Caco-2 (cell line): ENCODE data around the gene DNAH8. TPM values are rescaled to one million over a fixed set of nuclear protein-coding genes. Genes with fewer than 3 reads are reported as not detected.

Experiments
- BruUV-seq: library from RNA; stranded (reverse); fragments of 400-500 nt; replicated peaks from 2 replicates; lab custom pipeline; 2021; lab: Mats Ljungman, UMichigan
- CTCF ChIA-PET: fragments of 300-600 bp; sonication (Branson Sonifier 250); formaldehyde crosslinking; loops from one replicate; lab custom pipeline; 2022; ENCODE audit warnings: antibody characterized with exemption; lab: Charles Lee
- POLR2A ChIA-PET: fragments of 300-600 bp; sonication (Branson Sonifier 250); formaldehyde crosslinking; loops from one replicate; lab custom pipeline; 2022; ENCODE audit warnings: antibody characterized with exemption; lab: Charles Lee
- DNase-seq, 2 experiments: peaks; one replicate each; pipeline versions ENCODE4 v3.0.0 to v3.0.0-alpha.2; 2020 to 2022
- H3K27me3 ChIP-seq: replicated peaks from 2 replicates; pipeline ENCODE4 v1.6.0; 2011; ENCODE audit warnings: low read length; ENCODE audit not compliant: control insufficient read depth, insufficient read depth
- H3K36me3 ChIP-seq: 2 replicates; pipeline ENCODE4 v1.5.1; 2011; ENCODE audit warnings: low read length; ENCODE audit not compliant: control insufficient read depth, insufficient read depth
- H3K4me1 ChIP-seq: fragments of 250-450 bp; sonication (Bioruptor Pico); 2 replicates; pipeline ENCODE4 v1.5.1; 2020; ENCODE audit warnings: mild to moderate bottlenecking
- H3K4me3 ChIP-seq: 2 replicates; pipeline ENCODE4 v1.5.1; 2011; ENCODE audit warnings: low read depth, mild to moderate bottlenecking, control low read depth, low read length
- H3K9me3 ChIP-seq: fragments of 250-450 bp; sonication (Bioruptor Pico); 2 replicates; pipeline ENCODE4 v1.5.1; 2020; ENCODE audit warnings: mild to moderate bottlenecking, moderate library complexity
- H3K27ac Mint-ChIP-seq: one replicate; pipeline ENCODE4 v1.8.0; 2022; ENCODE audit warnings: mixed read lengths; ENCODE audit not compliant: unreplicated experiment
- H3K27me3 Mint-ChIP-seq: one replicate; pipeline ENCODE4 v1.8.0; 2022; ENCODE audit warnings: mixed read lengths; ENCODE audit not compliant: insufficient read depth, unreplicated experiment
- H3K36me3 Mint-ChIP-seq: one replicate; pipeline ENCODE4 v1.8.0; 2022; ENCODE audit warnings: mild to moderate bottlenecking, mixed read lengths; ENCODE audit not compliant: insufficient read depth, unreplicated experiment
- H3K4me1 Mint-ChIP-seq: one replicate; pipeline ENCODE4 v1.8.0; 2022; ENCODE audit warnings: low read depth, mixed read lengths; ENCODE audit not compliant: unreplicated experiment
- H3K4me3 Mint-ChIP-seq: one replicate; pipeline ENCODE4 v1.8.0; 2022; ENCODE audit warnings: mild to moderate bottlenecking, moderate library complexity, mixed read lengths; ENCODE audit not compliant: unreplicated experiment
- H3K9me3 Mint-ChIP-seq: one replicate; pipeline ENCODE4 v1.8.0; 2022; ENCODE audit warnings: mixed read lengths; ENCODE audit not compliant: unreplicated experiment
- CTCF ChIP-seq, 2 experiments: fragments of 200-600 bp in 1 of 2; IDR thresholded peaks; 1 replicate in 1 of 2; 2 replicates in 1 of 2; pipeline versions ENCODE4 v1.5.1 to v1.8.0; 2011 to 2022; ENCODE audit warnings: antibody characterized with exemption in 1 of 2, control low read depth in 1 of 2, inconsistent platforms in 1 of 2, low read depth in 1 of 2, low read length in 1 of 2, mild to moderate bottlenecking in 1 of 2, moderate library complexity in 1 of 2; ENCODE audit not compliant: insufficient read depth in 1 of 2, severe bottlenecking in 1 of 2, unreplicated experiment in 1 of 2
- intact Hi-C: fragments of 100-400 bp; cut with micrococcal nuclease; formaldehyde crosslinking; loops from one replicate; pipeline ENCODE4 v1.10.0; 2022; ENCODE audit not compliant: unreplicated experiment
- total RNA-seq: library from RNA; stranded (reverse); gene quantifications from 2 replicates; pipeline ENCODE4 v1.2.3, GENCODE V29; 2022

Gene DNAH8
- total RNA-seq, 1 experiment from 2014 or later = not detected

GRCh38 chr6:39073471-39074355, 358.6 kb downstream of the DNAH8 start:
- no peaks in the 10 kb centered on the region for H3K9me3 Mint-ChIP-seq
- no peak overlapping the region for H3K4me3 ChIP-seq
- H3K27me3 ChIP-seq = no peaks in the 10 kb centered on the region
- no peaks in the 10 kb centered on the region for H3K4me1 ChIP-seq
- intact Hi-C loops = no loop called here
- no peaks in the 10 kb centered on the region for H3K27me3 Mint-ChIP-seq
- H3K4me3 Mint-ChIP-seq = no peak overlapping the region
- ChIA-PET CTCF (no interaction called here), POLR2A (no interaction called here)
- H3K36me3 ChIP-seq = no peaks in the 10 kb centered on the region
- no TSS peak for BruUV-seq
- no peaks in the 10 kb centered on the region for H3K4me1 Mint-ChIP-seq
- no peaks in the 10 kb centered on the region for H3K9me3 ChIP-seq
- H3K36me3 Mint-ChIP-seq = no peaks in the 10 kb centered on the region
- no peak overlapping the region for H3K27ac Mint-ChIP-seq
- no peak for TF ChIP-seq CTCF (IDR thresholded peaks at IDR 0.05; ENCODE audit: insufficient read depth in 1 of 2, low read depth in 1 of 2, low read length in 1 of 2, severe bottlenecking in 1 of 2, unreplicated experiment in 1 of 2)
- DNase-seq = no peak

- H3K27ac Mint-ChIP-seq = no peak overlapping the region
- intact Hi-C loops = no loop called here
- H3K4me3 ChIP-seq = no peak overlapping the region
- no peaks in the 10 kb centered on the region for H3K9me3 Mint-ChIP-seq
- DNase-seq = no peak
- BruUV-seq = no TSS peak
- no peaks in the 10 kb centered on the region for H3K36me3 Mint-ChIP-seq
- H3K36me3 ChIP-seq = no peaks in the 10 kb centered on the region
- ChIA-PET CTCF (no interaction called here), POLR2A (no interaction called here)
- H3K4me3 Mint-ChIP-seq = no peak overlapping the region
- no peaks in the 10 kb centered on the region for H3K27me3 ChIP-seq
- no peaks in the 10 kb centered on the region for H3K9me3 ChIP-seq
- no peaks in the 10 kb centered on the region for H3K4me1 ChIP-seq
- H3K4me1 Mint-ChIP-seq = no peaks in the 10 kb centered on the region
- no peak for TF ChIP-seq CTCF (IDR thresholded peaks at IDR 0.05; ENCODE audit: insufficient read depth in 1 of 2, low read depth in 1 of 2, low read length in 1 of 2, severe bottlenecking in 1 of 2, unreplicated experiment in 1 of 2)
- H3K27me3 Mint-ChIP-seq = no peaks in the 10 kb centered on the region
These were observed 359.4 kb downstream of the DNAH8 start for GRCh38 chr6:39074486-39074885.

GRCh38 chr6:39075010-39075686, 360.0 kb downstream of the DNAH8 start:
- Histone ChIP-seq H3K27me3 (no peaks in the 10 kb centered on the region), H3K4me3 (no peak overlapping the region), H3K36me3 (no peaks in the 10 kb centered on the region), H3K9me3 (no peaks in the 10 kb centered on the region), H3K4me1 (no peaks in the 10 kb centered on the region)
- Mint-ChIP-seq H3K27me3 (no peaks in the 10 kb centered on the region), H3K9me3 (no peaks in the 10 kb centered on the region), H3K4me3 (no peak overlapping the region), H3K36me3 (no peaks in the 10 kb centered on the region), H3K4me1 (no peaks in the 10 kb centered on the region), H3K27ac (no peak overlapping the region)
- intact Hi-C loops = no loop called here
- TF ChIP-seq CTCF (IDR thresholded peaks at IDR 0.05; ENCODE audit: insufficient read depth in 1 of 2, low read depth in 1 of 2, low read length in 1 of 2, severe bottlenecking in 1 of 2, unreplicated experiment in 1 of 2) = no peak
- no peak for DNase-seq
- CTCF ChIA-PET = no interaction called here
- POLR2A ChIA-PET = no interaction called here
- BruUV-seq = no TSS peak
